GM21515 (cell line): ENCODE data around the gene VGLL3.
"Not testable (repeated sequence)": the region's sequence is repeated elsewhere in the genome, so short reads cannot be mapped to it uniquely, and the experiment has no call there.

Source experiments
- ATAC-seq: cut with Tn5 transposase; IDR thresholded peaks from one replicate; pipeline ENCODE4 v1.9.1; 2021; ENCODE audit not compliant: unreplicated experiment

The VGLL3 gene

GRCh38 chr3:86990734-86991481 lies at the start of gene VGLL3:
Gene VGLL3, minus strand, starts transcription at chr3:86991149. Its CDS starts 406 bp downstream, at chr3:86990743.
- ATAC-seq = no peak

- no peak for ATAC-seq
Measured at GRCh38 chr3:87037652-87038051, 46.7 kb upstream of the VGLL3 start.

GRCh38 chr3:87036671-87037070 lies 45.7 kb upstream of the VGLL3 start:
- no peak for ATAC-seq

- ATAC-seq = no peak
Measured at GRCh38 chr3:87035339-87035738, 44.4 kb upstream of the VGLL3 start.

- no peak for ATAC-seq
Measured at GRCh38 chr3:87033205-87033604, 42.3 kb upstream of the VGLL3 start.

GRCh38 chr3:87025661-87026645 lies 35.0 kb upstream of the VGLL3 start:
- ATAC-seq = no peak

- ATAC-seq = not testable (repeated sequence)
Measured at GRCh38 chr3:87017370-87017769, 26.4 kb upstream of the VGLL3 start.

- no peak for ATAC-seq
Measured at GRCh38 chr3:87009271-87009670, 18.3 kb upstream of the VGLL3 start.

GRCh38 chr3:87006844-87007439 lies 16.0 kb upstream of the VGLL3 start:
- ATAC-seq = no peak

- no peak for ATAC-seq
Measured at GRCh38 chr3:87004883-87005282, 13.9 kb upstream of the VGLL3 start.

GRCh38 chr3:87002346-87002745 lies 11.4 kb upstream of the VGLL3 start:
- ATAC-seq = no peak

- ATAC-seq = no peak
Measured at GRCh38 chr3:87001473-87002098, 10.6 kb upstream of the VGLL3 start.

GRCh38 chr3:87000940-87001339 lies 10.0 kb upstream of the VGLL3 start:
- no peak for ATAC-seq

- no peak for ATAC-seq
Measured at GRCh38 chr3:86998569-86998968, 7.6 kb upstream of the VGLL3 start.

GRCh38 chr3:86996261-86996955 lies 5.5 kb upstream of the VGLL3 start:
- ATAC-seq = no peak

- no peak for ATAC-seq
Measured at GRCh38 chr3:86995537-86995936, 4.6 kb upstream of the VGLL3 start.

- ATAC-seq = no peak
Measured at GRCh38 chr3:86993704-86994103, 2.8 kb upstream of the VGLL3 start.

GRCh38 chr3:86991840-86992435 lies 989 bp upstream of the VGLL3 start:
- no peak for ATAC-seq

- no peak for ATAC-seq
Measured at GRCh38 chr3:86991482-86991815, 500 bp upstream of the VGLL3 start.

GRCh38 chr3:86990012-86990733 lies 776 bp downstream of the VGLL3 start:
- no peak for ATAC-seq
